ENCODE data around the gene PPP1R16B.

DNA sequence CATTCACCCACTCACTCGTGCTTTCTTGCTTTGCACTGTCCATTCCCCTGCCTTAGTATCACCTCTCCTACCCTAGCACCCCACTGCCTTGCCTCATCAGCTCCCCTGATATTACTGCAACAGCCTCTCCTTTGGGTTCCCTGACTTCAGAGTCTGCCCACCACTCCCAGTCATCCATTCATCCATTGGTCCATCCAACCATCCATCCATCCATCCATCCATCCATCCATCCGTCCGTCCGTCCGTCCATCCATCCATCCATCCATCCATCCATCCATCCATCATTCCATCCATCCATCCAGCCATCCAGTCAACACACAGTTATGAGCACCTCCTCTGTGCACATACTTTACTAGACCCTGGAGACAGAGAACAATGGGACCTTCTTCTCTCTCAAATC lies 97.8 kb downstream of the PPP1R16B start:
- TF ChIP-seq, protein P1, sequence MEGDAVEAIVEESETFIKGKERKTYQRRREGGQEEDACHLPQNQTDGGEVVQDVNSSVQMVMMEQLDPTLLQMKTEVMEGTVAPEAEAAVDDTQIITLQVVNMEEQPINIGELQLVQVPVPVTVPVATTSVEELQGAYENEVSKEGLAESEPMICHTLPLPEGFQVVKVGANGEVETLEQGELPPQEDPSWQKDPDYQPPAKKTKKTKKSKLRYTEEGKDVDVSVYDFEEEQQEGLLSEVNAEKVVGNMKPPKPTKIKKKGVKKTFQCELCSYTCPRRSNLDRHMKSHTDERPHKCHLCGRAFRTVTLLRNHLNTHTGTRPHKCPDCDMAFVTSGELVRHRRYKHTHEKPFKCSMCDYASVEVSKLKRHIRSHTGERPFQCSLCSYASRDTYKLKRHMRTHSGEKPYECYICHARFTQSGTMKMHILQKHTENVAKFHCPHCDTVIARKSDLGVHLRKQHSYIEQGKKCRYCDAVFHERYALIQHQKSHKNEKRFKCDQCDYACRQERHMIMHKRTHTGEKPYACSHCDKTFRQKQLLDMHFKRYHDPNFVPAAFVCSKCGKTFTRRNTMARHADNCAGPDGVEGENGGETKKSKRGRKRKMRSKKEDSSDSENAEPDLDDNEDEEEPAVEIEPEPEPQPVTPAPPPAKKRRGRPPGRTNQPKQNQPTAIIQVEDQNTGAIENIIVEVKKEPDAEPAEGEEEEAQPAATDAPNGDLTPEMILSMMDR (IDR thresholded peaks at IDR 0.05; ENCODE audit: poor library complexity, severe bottlenecking) = no peak
- TF ChIP-seq SMC3 (conservative IDR thresholded peaks at IDR 0.05; ENCODE audit: poor library complexity) (no peak), POLR2AphosphoS5 (IDR thresholded peaks at IDR 0.05) (no peak), TAF1 (IDR thresholded peaks at IDR 0.05; ENCODE audit: low read depth) (no peak), EZH2 (IDR thresholded peaks at IDR 0.05; ENCODE audit: borderline replicate concordance, insufficient read depth, low read length, poor library complexity, severe bottlenecking) (no peak), EP300 (conservative IDR thresholded peaks at IDR 0.05; ENCODE audit: poor library complexity, severe bottlenecking) (no peak), RAD21 (conservative IDR thresholded peaks at IDR 0.05) (no peak)
- TF ChIP-seq, protein P2, sequence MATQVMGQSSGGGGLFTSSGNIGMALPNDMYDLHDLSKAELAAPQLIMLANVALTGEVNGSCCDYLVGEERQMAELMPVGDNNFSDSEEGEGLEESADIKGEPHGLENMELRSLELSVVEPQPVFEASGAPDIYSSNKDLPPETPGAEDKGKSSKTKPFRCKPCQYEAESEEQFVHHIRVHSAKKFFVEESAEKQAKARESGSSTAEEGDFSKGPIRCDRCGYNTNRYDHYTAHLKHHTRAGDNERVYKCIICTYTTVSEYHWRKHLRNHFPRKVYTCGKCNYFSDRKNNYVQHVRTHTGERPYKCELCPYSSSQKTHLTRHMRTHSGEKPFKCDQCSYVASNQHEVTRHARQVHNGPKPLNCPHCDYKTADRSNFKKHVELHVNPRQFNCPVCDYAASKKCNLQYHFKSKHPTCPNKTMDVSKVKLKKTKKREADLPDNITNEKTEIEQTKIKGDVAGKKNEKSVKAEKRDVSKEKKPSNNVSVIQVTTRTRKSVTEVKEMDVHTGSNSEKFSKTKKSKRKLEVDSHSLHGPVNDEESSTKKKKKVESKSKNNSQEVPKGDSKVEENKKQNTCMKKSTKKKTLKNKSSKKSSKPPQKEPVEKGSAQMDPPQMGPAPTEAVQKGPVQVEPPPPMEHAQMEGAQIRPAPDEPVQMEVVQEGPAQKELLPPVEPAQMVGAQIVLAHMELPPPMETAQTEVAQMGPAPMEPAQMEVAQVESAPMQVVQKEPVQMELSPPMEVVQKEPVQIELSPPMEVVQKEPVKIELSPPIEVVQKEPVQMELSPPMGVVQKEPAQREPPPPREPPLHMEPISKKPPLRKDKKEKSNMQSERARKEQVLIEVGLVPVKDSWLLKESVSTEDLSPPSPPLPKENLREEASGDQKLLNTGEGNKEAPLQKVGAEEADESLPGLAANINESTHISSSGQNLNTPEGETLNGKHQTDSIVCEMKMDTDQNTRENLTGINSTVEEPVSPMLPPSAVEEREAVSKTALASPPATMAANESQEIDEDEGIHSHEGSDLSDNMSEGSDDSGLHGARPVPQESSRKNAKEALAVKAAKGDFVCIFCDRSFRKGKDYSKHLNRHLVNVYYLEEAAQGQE (IDR thresholded peaks at IDR 0.05; ENCODE audit: borderline replicate concordance) = no peak
